SJSA1 (cell line): Measurements from ENCODE around the gene MRRF. TPM values are rescaled to one million over a fixed set of nuclear protein-coding genes. Genes with fewer than 3 reads are reported as not detected.
"Not testable (repeated sequence)": the region's sequence is repeated elsewhere in the genome, so short reads cannot be mapped to it uniquely, and the experiment has no call there.

Experiments
- DNase-seq, 2 experiments: peaks; one replicate each; pipeline ENCODE4 v3.0.0-alpha.2; 2015 to 2020; ENCODE audit warnings: low spot score in 2 of 2, low read depth in 1 of 2
- H3K27ac ChIP-seq: fragments of 250-450 bp; sonication (Bioruptor Pico); 2 replicates; pipeline ENCODE4 v1.5.1; 2020; ENCODE audit warnings: mild to moderate bottlenecking, moderate library complexity
- H3K27me3 ChIP-seq: fragments of 250-450 bp; sonication (Bioruptor Pico); replicated peaks from 2 replicates; pipeline ENCODE4 v1.5.1; 2020; ENCODE audit warnings: mild to moderate bottlenecking, moderate library complexity
- H3K36me3 ChIP-seq: fragments of 250-450 bp; sonication (Bioruptor Pico); 2 replicates; pipeline ENCODE4 v1.5.1; 2020; ENCODE audit warnings: mild to moderate bottlenecking
- H3K4me1 ChIP-seq: fragments of 250-450 bp; sonication (Bioruptor Pico); replicated peaks from 2 replicates; pipeline ENCODE4 v1.6.1; 2021; ENCODE audit warnings: mild to moderate bottlenecking
- H3K4me3 ChIP-seq: fragments of 250-450 bp; sonication (Bioruptor Pico); 2 replicates; pipeline ENCODE4 v1.5.1; 2020; ENCODE audit warnings: mild to moderate bottlenecking
- H3K9me3 ChIP-seq: fragments of 250-450 bp; sonication (Bioruptor Pico); replicated peaks from 2 replicates; pipeline ENCODE4 v1.5.1; 2020; ENCODE audit warnings: mild to moderate bottlenecking
- total RNA-seq: library from RNA; depleted of rRNA; stranded (reverse); fragments of >200 nt; shearing (Covaris generic); gene quantifications from 2 replicates; pipeline ENCODE4 v1.2.3, GENCODE V29; 2014

MRRF gene
- total RNA-seq, 1 experiment from 2014 or later = 21.8 TPM

GRCh38 chr9:122315534-122315933 is 50.9 kb downstream of the MRRF start:
- no peak overlapping the region for H3K27ac ChIP-seq
- H3K27me3 ChIP-seq = no peaks in the 10 kb centered on the region
- H3K36me3 ChIP-seq = peaks cover 22% of the 10 kb centered on the region
- no peak for DNase-seq
- H3K4me3 ChIP-seq = no peak overlapping the region
- H3K4me1 ChIP-seq = no peaks in the 10 kb centered on the region
- no peaks in the 10 kb centered on the region for H3K9me3 ChIP-seq

- Histone ChIP-seq H3K27ac (no peak overlapping the region), H3K4me1 (no peaks in the 10 kb centered on the region), H3K9me3 (no peaks in the 10 kb centered on the region), H3K4me3 (no peak overlapping the region), H3K27me3 (no peaks in the 10 kb centered on the region), H3K36me3 (peaks cover 17% of the 10 kb centered on the region)
- no peak for DNase-seq
These were observed 53.6 kb downstream of the MRRF start for GRCh38 chr9:122318284-122318683.

GRCh38 chr9:122320413-122320881 is 55.8 kb downstream of the MRRF start:
- DNase-seq = no peak
- H3K36me3 ChIP-seq = peaks cover 2% of the 10 kb centered on the region; the same call in 1 of the 2 replicates
- no peaks in the 10 kb centered on the region for H3K9me3 ChIP-seq
- H3K27ac ChIP-seq = no peak overlapping the region
- no peaks in the 10 kb centered on the region for H3K27me3 ChIP-seq
- H3K4me1 ChIP-seq = peaks cover 9% of the 10 kb centered on the region
- H3K4me3 ChIP-seq = no peak overlapping the region

GRCh38 chr9:122322553-122322952 is 57.9 kb downstream of the MRRF start:
- Histone ChIP-seq H3K4me1 (peaks cover 11% of the 10 kb centered on the region), H3K27me3 (no peaks in the 10 kb centered on the region), H3K36me3 (peaks cover 2% of the 10 kb centered on the region; the same call in 1 of the 2 replicates), H3K9me3 (no peaks in the 10 kb centered on the region), H3K27ac (no peak overlapping the region), H3K4me3 (no peak overlapping the region)
- DNase-seq = no peak

- H3K4me1 ChIP-seq = peaks cover 11% of the 10 kb centered on the region
- H3K27me3 ChIP-seq, H3K36me3 ChIP-seq, DNase-seq, H3K27ac ChIP-seq, H3K4me3 ChIP-seq, H3K9me3 ChIP-seq: not testable (repeated sequence)
These were observed 60.0 kb downstream of the MRRF start for GRCh38 chr9:122324665-122325064.

GRCh38 chr9:122325124-122325523 is 60.4 kb downstream of the MRRF start:
- H3K4me1 ChIP-seq = peaks cover 11% of the 10 kb centered on the region
- no peak overlapping the region for H3K27ac ChIP-seq
- no peak overlapping the region for H3K4me3 ChIP-seq
- peak in 1 of 2 experiments; percentile 24 for DNase-seq
- no peaks in the 10 kb centered on the region for H3K27me3 ChIP-seq
- H3K36me3 ChIP-seq = no peaks in the 10 kb centered on the region
- no peaks in the 10 kb centered on the region for H3K9me3 ChIP-seq

GRCh38 chr9:122327175-122327574 is 62.5 kb downstream of the MRRF start:
- Histone ChIP-seq H3K27ac (no peak overlapping the region), H3K4me1 (peaks cover 11% of the 10 kb centered on the region), H3K4me3 (no peak overlapping the region), H3K36me3 (no peaks in the 10 kb centered on the region), H3K27me3 (no peaks in the 10 kb centered on the region), H3K9me3 (no peaks in the 10 kb centered on the region)
- DNase-seq = no peak

GRCh38 chr9:122329597-122329996 is 64.9 kb downstream of the MRRF start:
- Histone ChIP-seq H3K4me3 (no peak overlapping the region), H3K27me3 (no peaks in the 10 kb centered on the region), H3K4me1 (peaks cover 10% of the 10 kb centered on the region), H3K9me3 (no peaks in the 10 kb centered on the region), H3K27ac (no peak overlapping the region), H3K36me3 (no peaks in the 10 kb centered on the region)
- no peak for DNase-seq

- not testable (repeated sequence) for H3K36me3 ChIP-seq, H3K27me3 ChIP-seq, H3K27ac ChIP-seq, H3K4me1 ChIP-seq, DNase-seq, H3K9me3 ChIP-seq, H3K4me3 ChIP-seq
These were observed 65.8 kb downstream of the MRRF start for GRCh38 chr9:122330466-122330865.

- Histone ChIP-seq H3K9me3 (no peaks in the 10 kb centered on the region), H3K4me3 (no peak overlapping the region), H3K4me1 (no peaks in the 10 kb centered on the region), H3K27ac (no peak overlapping the region), H3K36me3 (no peaks in the 10 kb centered on the region), H3K27me3 (no peaks in the 10 kb centered on the region)
- no peak for DNase-seq
These were observed 66.8 kb downstream of the MRRF start for GRCh38 chr9:122331523-122331927.

GRCh38 chr9:122332083-122332482 is 67.4 kb downstream of the MRRF start:
- DNase-seq = no peak
- H3K27me3 ChIP-seq = no peaks in the 10 kb centered on the region
- no peaks in the 10 kb centered on the region for H3K36me3 ChIP-seq
- H3K9me3 ChIP-seq = no peaks in the 10 kb centered on the region
- no peaks in the 10 kb centered on the region for H3K4me1 ChIP-seq
- H3K4me3 ChIP-seq = no peak overlapping the region
- no peak overlapping the region for H3K27ac ChIP-seq

GRCh38 chr9:122332644-122333043 is 68.0 kb downstream of the MRRF start:
- H3K4me3 ChIP-seq = no peak overlapping the region
- no peaks in the 10 kb centered on the region for H3K9me3 ChIP-seq
- H3K27ac ChIP-seq = no peak overlapping the region
- no peaks in the 10 kb centered on the region for H3K36me3 ChIP-seq
- no peaks in the 10 kb centered on the region for H3K27me3 ChIP-seq
- DNase-seq = no peak
- H3K4me1 ChIP-seq = no peaks in the 10 kb centered on the region

GRCh38 chr9:122333169-122333808 is 68.6 kb downstream of the MRRF start:
- no peak overlapping the region for H3K27ac ChIP-seq
- no peaks in the 10 kb centered on the region for H3K9me3 ChIP-seq
- no peaks in the 10 kb centered on the region for H3K36me3 ChIP-seq
- no peak for DNase-seq
- no peaks in the 10 kb centered on the region for H3K27me3 ChIP-seq
- H3K4me1 ChIP-seq = no peaks in the 10 kb centered on the region
- H3K4me3 ChIP-seq = no peak overlapping the region

GRCh38 chr9:122334916-122335315 is 70.2 kb downstream of the MRRF start:
- no peaks in the 10 kb centered on the region for H3K27me3 ChIP-seq
- no peaks in the 10 kb centered on the region for H3K9me3 ChIP-seq
- H3K27ac ChIP-seq = no peak overlapping the region
- H3K4me3 ChIP-seq = no peak overlapping the region
- no peak for DNase-seq
- no peaks in the 10 kb centered on the region for H3K4me1 ChIP-seq
- no peaks in the 10 kb centered on the region for H3K36me3 ChIP-seq

GRCh38 chr9:122336189-122336588 is 71.5 kb downstream of the MRRF start:
- Histone ChIP-seq H3K27ac (no peak overlapping the region), H3K36me3 (no peaks in the 10 kb centered on the region)

More at GRCh38 chr9:122336189-122336588, 71.5 kb downstream of the MRRF start:
- Histone ChIP-seq H3K4me1 (no peaks in the 10 kb centered on the region), H3K4me3 (no peak overlapping the region), H3K27me3 (no peaks in the 10 kb centered on the region), H3K9me3 (no peaks in the 10 kb centered on the region)
- DNase-seq = no peak
